GM20000 (cell line): ENCODE measurements around the gene DCXR.
"Not testable (repeated sequence)": the region's sequence is repeated elsewhere in the genome, so short reads cannot be mapped to it uniquely, and the experiment has no call there.

Source experiments
- DNase-seq: peaks from one replicate; pipeline ENCODE4 v3.0.0; 2012; ENCODE audit warnings: low spot score
- TF ChIP-seq, protein P1 (sequence below): IDR thresholded peaks from 2 replicates; pipeline ENCODE4 v1.5.1; 2012; ENCODE audit warnings: mild to moderate bottlenecking, control low read depth; ENCODE audit errors: extremely low read depth, missing control alignments

The DCXR gene

DNA sequence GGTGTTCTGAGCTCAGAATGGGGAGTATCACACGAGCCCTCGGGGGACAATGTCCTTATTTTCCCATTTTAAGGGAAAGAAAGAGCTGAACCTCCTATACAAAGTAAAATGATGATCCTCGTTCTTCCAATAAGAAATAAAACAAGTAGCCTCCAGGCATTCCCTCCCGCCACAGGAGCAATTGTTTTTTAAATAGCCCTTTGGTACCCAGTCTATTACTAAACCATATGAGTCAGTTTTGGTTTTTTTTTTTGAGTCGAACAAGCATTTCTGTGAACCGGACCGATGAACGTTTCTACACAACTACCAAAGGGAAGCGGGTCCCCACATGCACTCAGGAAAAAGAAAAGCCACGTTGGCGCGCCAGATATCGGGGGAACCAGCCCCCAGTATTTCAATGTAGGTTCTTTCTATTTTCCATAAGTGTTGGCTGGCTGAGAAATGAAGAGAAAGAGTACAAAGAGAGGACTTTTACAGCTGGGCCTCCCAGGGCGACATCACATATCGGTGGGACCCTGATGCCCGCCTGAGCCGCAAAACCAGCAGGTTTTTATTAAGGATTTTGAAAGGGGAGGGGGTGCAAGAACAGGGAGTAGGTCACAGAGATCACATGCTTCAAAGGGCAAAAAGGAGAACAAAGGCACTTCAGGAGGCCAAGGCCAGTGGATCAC, 3.8 kb upstream of the DCXR start:
- DNase-seq = no peak
- TF ChIP-seq, protein P1, sequence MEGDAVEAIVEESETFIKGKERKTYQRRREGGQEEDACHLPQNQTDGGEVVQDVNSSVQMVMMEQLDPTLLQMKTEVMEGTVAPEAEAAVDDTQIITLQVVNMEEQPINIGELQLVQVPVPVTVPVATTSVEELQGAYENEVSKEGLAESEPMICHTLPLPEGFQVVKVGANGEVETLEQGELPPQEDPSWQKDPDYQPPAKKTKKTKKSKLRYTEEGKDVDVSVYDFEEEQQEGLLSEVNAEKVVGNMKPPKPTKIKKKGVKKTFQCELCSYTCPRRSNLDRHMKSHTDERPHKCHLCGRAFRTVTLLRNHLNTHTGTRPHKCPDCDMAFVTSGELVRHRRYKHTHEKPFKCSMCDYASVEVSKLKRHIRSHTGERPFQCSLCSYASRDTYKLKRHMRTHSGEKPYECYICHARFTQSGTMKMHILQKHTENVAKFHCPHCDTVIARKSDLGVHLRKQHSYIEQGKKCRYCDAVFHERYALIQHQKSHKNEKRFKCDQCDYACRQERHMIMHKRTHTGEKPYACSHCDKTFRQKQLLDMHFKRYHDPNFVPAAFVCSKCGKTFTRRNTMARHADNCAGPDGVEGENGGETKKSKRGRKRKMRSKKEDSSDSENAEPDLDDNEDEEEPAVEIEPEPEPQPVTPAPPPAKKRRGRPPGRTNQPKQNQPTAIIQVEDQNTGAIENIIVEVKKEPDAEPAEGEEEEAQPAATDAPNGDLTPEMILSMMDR = no peak

DNA sequence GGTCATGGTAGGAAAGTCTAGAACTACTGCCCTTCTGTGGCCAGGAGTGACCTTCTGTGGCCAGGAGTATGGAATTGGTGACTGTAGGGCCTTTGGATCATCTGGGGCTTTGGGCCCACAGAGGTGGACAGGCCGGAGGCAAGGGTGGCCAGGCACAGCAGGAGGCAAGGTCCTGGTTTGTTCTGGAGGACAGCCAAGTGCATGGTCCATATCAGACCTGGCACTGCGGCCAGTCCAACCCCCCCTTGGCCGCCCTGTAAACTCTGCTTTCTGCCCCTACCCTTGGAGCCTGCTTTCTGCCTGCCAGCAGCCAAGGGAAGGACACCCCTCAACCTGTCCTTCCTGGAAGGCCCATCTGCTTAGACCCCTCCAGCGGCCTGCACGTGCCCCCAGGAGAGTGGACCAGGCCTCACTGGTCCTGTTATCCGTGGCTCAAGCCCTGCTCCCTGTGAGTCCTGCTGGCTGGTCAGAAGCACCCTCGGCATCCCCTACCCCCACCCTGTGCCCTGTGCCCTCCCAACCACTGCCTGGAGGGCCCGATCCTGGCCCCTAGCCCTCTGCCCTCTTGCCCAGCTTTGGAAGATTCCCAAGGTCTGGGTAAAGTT, 2.3 kb upstream of the DCXR start:
- DNase-seq = no peak
- TF ChIP-seq, protein P1 = no peak

DNA sequence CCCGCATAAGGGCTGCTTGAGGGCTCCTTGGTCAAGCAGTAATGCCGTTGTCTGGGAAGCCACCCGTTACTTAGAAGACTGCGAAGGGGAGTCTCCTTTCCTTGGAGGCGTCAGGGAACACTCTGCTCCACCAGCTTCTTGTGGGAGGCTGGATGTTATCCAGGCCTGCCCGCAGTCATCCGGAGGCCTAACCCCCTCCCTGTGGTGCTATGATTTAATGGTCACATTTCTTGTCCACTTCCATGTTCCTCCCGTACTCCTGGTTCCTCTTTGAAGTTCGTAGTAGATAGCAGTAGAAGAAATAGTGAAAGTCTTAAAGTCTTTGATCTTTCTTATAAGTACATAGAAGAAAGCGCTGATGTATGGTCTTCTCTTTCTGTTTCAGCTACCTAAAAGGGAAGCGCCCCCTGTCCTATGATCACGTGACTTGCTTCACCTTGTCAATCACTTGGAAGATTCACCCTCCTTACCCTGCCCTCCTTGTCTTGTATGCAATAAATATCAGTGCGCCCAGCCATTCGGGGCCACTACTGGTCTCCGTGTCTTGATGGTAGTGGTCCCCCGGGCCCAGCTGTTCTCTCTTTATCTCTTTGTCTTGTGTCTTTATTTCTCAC, 1.4 kb upstream of the DCXR start:
- DNase-seq = not testable (repeated sequence)

DNA sequence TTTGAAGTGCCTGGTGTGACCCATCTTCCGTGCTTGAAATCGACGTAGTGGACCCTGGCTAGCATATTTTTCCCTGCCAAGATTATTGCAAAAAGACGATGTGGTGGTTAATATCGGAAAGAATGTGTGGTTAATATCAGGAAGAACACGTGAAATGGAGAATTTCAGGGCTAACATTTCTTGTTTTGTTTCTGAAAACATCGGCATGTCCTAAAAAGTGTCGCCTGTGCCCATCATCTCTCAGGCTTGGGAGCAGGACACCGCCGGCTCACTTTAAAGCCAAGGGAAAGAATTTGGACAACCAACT, 345 bp upstream of the DCXR start:
- TF ChIP-seq, protein P1 = no peak
- DNase-seq = no peak

DNA sequence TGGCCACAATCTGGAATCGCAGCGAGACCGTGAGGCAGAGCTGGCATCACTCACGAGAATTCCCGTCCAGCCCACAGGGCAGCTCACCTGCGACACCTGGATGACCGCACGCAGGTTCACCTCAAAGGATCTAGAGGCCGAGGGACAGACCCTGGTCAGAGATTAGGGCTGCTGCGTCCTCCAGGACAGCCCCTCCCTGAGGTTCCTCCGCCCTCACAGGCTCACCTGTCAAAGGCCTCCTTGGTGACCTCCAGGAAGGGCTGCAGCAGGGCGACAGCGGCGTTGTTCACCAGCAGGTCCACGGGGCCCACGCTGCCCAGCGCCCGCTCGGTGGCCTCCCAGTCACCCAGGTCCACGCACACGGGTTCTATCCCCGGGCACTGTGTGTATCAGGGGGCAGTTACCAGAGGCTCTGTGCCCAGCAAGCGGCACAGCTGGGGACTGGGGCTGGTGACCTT, 834 bp downstream of the DCXR start:
- TF ChIP-seq, protein P1 = no peak

DNA sequence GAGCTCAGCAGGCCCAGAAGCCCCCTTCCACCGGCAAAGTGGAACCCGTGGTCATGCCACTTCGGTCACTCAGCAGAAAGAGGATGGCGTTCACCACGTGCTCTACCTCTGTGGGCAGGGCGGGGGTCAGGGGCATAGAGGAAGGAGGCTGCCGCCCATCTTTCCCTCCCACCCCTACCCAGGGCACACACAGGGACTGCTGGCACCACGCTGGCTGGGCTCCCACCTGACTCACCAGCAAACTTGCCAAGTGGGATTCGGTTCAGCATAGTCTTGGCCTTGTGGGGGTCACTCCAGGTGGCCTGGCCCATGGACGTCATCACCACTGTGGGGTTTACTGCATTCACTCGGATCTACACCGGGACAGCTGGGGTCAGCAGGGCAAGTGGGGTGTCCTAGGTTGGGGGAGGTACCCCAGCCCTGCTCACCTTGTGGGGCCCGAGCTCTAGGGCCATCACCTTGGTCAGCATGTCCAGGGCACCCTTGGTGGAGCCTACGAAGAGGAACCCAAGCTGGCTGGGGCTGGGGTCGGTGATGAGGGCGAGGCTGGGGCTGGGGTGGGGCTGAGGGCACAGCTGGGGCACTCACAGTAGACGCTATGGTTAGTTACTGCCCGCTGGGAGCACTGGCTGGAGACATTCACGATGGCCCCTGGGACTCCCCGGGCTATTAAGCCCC, 1.4 kb downstream of the DCXR start:
- TF ChIP-seq, protein P1 = no peak
- DNase-seq = no peak

More for the DNA sequence above, 834 bp downstream of the DCXR start:
- DNase-seq = no peak

DNA sequence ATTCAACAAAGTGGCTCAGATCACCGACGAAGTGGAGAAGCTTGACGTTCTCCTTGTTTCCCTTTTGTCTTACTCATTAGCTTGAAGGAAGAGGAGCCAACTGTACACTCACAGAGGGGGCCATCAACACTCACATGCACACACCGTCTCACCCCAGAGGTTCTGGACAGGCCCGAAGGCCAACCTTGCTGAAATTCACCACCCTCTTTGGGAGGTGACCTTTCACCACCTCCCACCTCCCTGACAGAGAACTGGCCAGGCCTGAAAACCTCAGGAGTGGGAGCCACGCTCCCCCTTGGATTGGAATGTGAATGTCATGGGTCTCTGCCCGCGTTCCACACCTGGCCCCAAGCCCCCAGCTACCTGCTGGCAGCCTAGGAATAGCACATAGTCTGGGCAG, 2.0 kb downstream of the DCXR start:
- DNase-seq = no peak
- TF ChIP-seq, protein P1 = no peak
